ENCODE data around the gene CALB2. TPM values are rescaled to one million over a fixed set of nuclear protein-coding genes. Genes with fewer than 3 reads are reported as not detected.

CALB2 gene
- total RNA-seq, 1 experiment from 2014 or later: 5.5 TPM

- Histone ChIP-seq H4K20me1 (ENCODE audit: insufficient read depth) (no peaks in the 10 kb centered on the region), H3K9me2 (ENCODE audit: insufficient read depth) (no peaks in the 10 kb centered on the region), H3K4me3 (replicated peaks in 1 of 2; ENCODE audit: low read depth in 1 of 2, low read length in 2 of 2) (no peak overlapping the region), H3K27me3 (ENCODE audit: insufficient read depth, low read length) (no peaks in the 10 kb centered on the region; the same call in 1 of the 2 replicates), H2AFZ (ENCODE audit: low read depth, low read length, poor library complexity, severe bottlenecking) (no peak overlapping the region), H3K9ac (ENCODE audit: low read length) (no peak overlapping the region), H3K9me3 (ENCODE audit: control insufficient read depth in 1 of 2, insufficient read depth in 1 of 2, low read depth in 1 of 2, low read length in 2 of 2) (no peaks in the 10 kb centered on the region), H3K4me1 (ENCODE audit: control insufficient read depth in 1 of 2, insufficient read depth in 2 of 2, low read length in 2 of 2) (peaks cover 4 to 16% of the 10 kb centered on the region in 2 experiments), H3K36me3 (ENCODE audit: control insufficient read depth in 1 of 2, insufficient read depth in 2 of 2, low read length in 2 of 2) (no peaks in the 10 kb centered on the region), H3K4me2 (ENCODE audit: low read length) (no peak overlapping the region), H3K79me2 (ENCODE audit: insufficient read depth, low read length) (no peaks in the 10 kb centered on the region), H3K27ac (ENCODE audit: low read depth, low read length) (no peak overlapping the region)
- POLR2A ChIA-PET: no interaction called here
- no peak for DNase-seq (ENCODE audit: low read depth, low spot score)
- CTCF ChIA-PET: interaction anchor here (3.3 kb wide), 1 partner anchor 43 kb away, joined by 12 read pairs; no protein-coding TSS in a partner anchor
- RAD21 ChIA-PET (ENCODE audit: low non-redundant PET in 1 of 2, low total read pairs in 2 of 2, uncharacterized antibody in 2 of 2, unreplicated experiment in 2 of 2): no interaction called here
- no peak for TF ChIP-seq EZH2phosphoT487 (IDR thresholded peaks at IDR 0.05; ENCODE audit: borderline replicate concordance)
- TF ChIP-seq POLR2A (IDR thresholded peaks at IDR 0.05; ENCODE audit: borderline replicate concordance, extremely low read depth, insufficient read depth, insufficient read length): no peak
- no peak for TF ChIP-seq EZH2 (IDR thresholded peaks at IDR 0.05)
- TF ChIP-seq, protein P1, sequence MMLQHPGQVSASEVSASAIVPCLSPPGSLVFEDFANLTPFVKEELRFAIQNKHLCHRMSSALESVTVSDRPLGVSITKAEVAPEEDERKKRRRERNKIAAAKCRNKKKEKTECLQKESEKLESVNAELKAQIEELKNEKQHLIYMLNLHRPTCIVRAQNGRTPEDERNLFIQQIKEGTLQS (IDR thresholded peaks at IDR 0.05): no peak
- TF ChIP-seq ZNF274 (IDR thresholded peaks at IDR 0.05; ENCODE audit: low read depth, low read length): no peak
- ATAC-seq: no peak
- intact Hi-C loops (cut with micrococcal nuclease): no loop called here
- BruUV-seq (replicated peaks): no TSS peak
Observed at GRCh38 chr16:71354156-71354555, 4.4 kb upstream of the CALB2 start.

GRCh38 chr16:71356051-71356740 lies 2.3 kb upstream of the CALB2 start:
- BruUV-seq (replicated peaks): no TSS peak
- TF ChIP-seq, protein P1 (IDR thresholded peaks at IDR 0.05): no peak
- no peak for TF ChIP-seq ZFX (IDR thresholded peaks at IDR 0.05)
- TF ChIP-seq ZNF274 (IDR thresholded peaks at IDR 0.05; ENCODE audit: low read depth, low read length): no peak
- TF ChIP-seq ZBTB33 (IDR thresholded peaks at IDR 0.05; ENCODE audit: extremely low read depth, insufficient replicate concordance, low read length): no peak
- TF ChIP-seq REST (IDR thresholded peaks at IDR 0.05; ENCODE audit: low read depth): no peak
- no peak for TF ChIP-seq SRF (IDR thresholded peaks at IDR 0.05; ENCODE audit: low read depth)
- TF ChIP-seq RAD21 (IDR thresholded peaks at IDR 0.05; ENCODE audit: low read depth): no peak
- no peak for TF ChIP-seq YY1 (IDR thresholded peaks at IDR 0.05; ENCODE audit: extremely low read depth, insufficient replicate concordance, low read depth, low read length)
- no peak for TF ChIP-seq POLR2A (IDR thresholded peaks at IDR 0.05; ENCODE audit: borderline replicate concordance, extremely low read depth, insufficient read depth, insufficient read length)
- TF ChIP-seq CBX3 (IDR thresholded peaks at IDR 0.05; ENCODE audit: low read depth): no peak
- TF ChIP-seq EGR1 (IDR thresholded peaks at IDR 0.05; ENCODE audit: low read depth): no peak

More at GRCh38 chr16:71356051-71356740, 2.3 kb upstream of the CALB2 start:
- H3K79me2 ChIP-seq (ENCODE audit: insufficient read depth, low read length): no peaks in the 10 kb centered on the region
- H3K4me1 ChIP-seq (ENCODE audit: control insufficient read depth in 1 of 2, insufficient read depth in 2 of 2, low read length in 2 of 2): peaks cover 11 to 36% of the 10 kb centered on the region in 2 experiments
- ChIA-PET POLR2A (no interaction called here), RAD21 (ENCODE audit: low non-redundant PET in 1 of 2, low total read pairs in 2 of 2, uncharacterized antibody in 2 of 2, unreplicated experiment in 2 of 2) (no interaction called here), CTCF (interaction anchor here (3.3 kb wide), 1 partner anchor 45 kb away, joined by 12 read pairs; no protein-coding TSS in a partner anchor)
- no peaks in the 10 kb centered on the region for H4K20me1 ChIP-seq (ENCODE audit: insufficient read depth)
- intact Hi-C loops (cut with micrococcal nuclease): loop anchor here (5.0 kb wide), 2 partner anchors 141 to 554 kb away; partner anchors contain the start of gene VAC14
- H3K36me3 ChIP-seq (ENCODE audit: control insufficient read depth in 1 of 2, insufficient read depth in 2 of 2, low read length in 2 of 2): no peaks in the 10 kb centered on the region
- no peaks in the 10 kb centered on the region for H3K9me3 ChIP-seq (ENCODE audit: control insufficient read depth in 1 of 2, insufficient read depth in 1 of 2, low read depth in 1 of 2, low read length in 2 of 2)
- no peak overlapping the region for H3K4me3 ChIP-seq (replicated peaks in 1 of 2; ENCODE audit: low read depth in 1 of 2, low read length in 2 of 2)
- H3K4me2 ChIP-seq (ENCODE audit: low read length): no peak overlapping the region
- no peak overlapping the region for H2AFZ ChIP-seq (ENCODE audit: low read depth, low read length, poor library complexity, severe bottlenecking)
- H3K27ac ChIP-seq (ENCODE audit: low read depth, low read length): no peak overlapping the region
- no peak overlapping the region for H3K9ac ChIP-seq (ENCODE audit: low read length)
- H3K9me2 ChIP-seq (ENCODE audit: insufficient read depth): no peaks in the 10 kb centered on the region
- no peaks in the 10 kb centered on the region; the same call in 1 of the 2 replicates for H3K27me3 ChIP-seq (ENCODE audit: insufficient read depth, low read length)
- no peak for DNase-seq (ENCODE audit: low read depth, low spot score)
- no peak for ATAC-seq
